ENCODE results near the gene NSMCE3. TPM values are rescaled to one million over a fixed set of nuclear protein-coding genes. Genes with fewer than 3 reads are reported as not detected.

Gene NSMCE3
- total RNA-seq, 2 experiments from 2014 or later: 46.1 to 46.9 TPM

DNA sequence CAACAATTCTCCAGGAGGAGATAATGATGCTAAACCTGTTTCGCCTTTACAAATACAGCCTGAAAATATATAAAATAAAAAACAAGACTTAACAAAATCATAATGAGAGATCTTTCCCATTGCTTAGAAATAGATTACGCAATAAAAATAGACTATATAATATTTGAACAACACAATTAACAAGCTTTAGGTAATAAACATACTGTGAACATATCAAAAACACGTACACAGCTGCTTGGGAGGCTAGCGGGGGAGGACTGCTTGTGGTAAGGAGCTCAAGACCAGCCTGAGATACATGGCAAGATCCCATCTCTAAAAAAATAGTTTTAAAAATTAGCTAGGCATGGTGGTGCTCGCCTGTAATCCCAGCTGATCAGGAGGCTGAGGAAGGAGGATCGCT is 8.7 kb downstream of the NSMCE3 start:
- Histone ChIP-seq H3K9me3 (ENCODE audit: control insufficient read depth in 1 of 2, insufficient read depth in 1 of 2, low read length in 2 of 2) (no peaks in the 10 kb centered on the region), H3K27me3 (ENCODE audit: control insufficient read depth in 1 of 2, insufficient read depth in 2 of 2, low read length in 2 of 2) (no peaks in the 10 kb centered on the region), H3K4me1 (ENCODE audit: insufficient read depth, low read length) (no peaks in the 10 kb centered on the region), H3K36me3 (ENCODE audit: insufficient read depth, low read length) (no peaks in the 10 kb centered on the region), H3K27ac (ENCODE audit: low read depth in 1 of 2, low read length in 2 of 2) (no peak overlapping the region), H3K4me3 (ENCODE audit: low read length) (no peak overlapping the region)
- Mint-ChIP-seq H3K36me3 (ENCODE audit: low read depth) (peaks cover 5% of the 10 kb centered on the region), H3K9me3 (no peaks in the 10 kb centered on the region), H3K4me3 (no peak overlapping the region), H3K4me1 (ENCODE audit: low read depth) (peaks cover 30% of the 10 kb centered on the region), H3K27ac (no peak overlapping the region), H3K27me3 (no peaks in the 10 kb centered on the region)
- CTCF ChIA-PET: interaction anchor here (1.5 kb wide), 1 partner anchor 10 kb away, joined by 3 read pairs; no protein-coding TSS in a partner anchor
- intact Hi-C loops (cut with DNase I, micrococcal nuclease): loop anchor here in 1 of 2 experiments (5.0 kb wide), 1 partner anchor 159 kb away; no protein-coding TSS in a partner anchor
- ATAC-seq (ENCODE audit: poor library complexity) (no peak), DNase-seq (no peak)
- POLR2A ChIA-PET: no interaction called here
- TF ChIP-seq, protein P1, sequence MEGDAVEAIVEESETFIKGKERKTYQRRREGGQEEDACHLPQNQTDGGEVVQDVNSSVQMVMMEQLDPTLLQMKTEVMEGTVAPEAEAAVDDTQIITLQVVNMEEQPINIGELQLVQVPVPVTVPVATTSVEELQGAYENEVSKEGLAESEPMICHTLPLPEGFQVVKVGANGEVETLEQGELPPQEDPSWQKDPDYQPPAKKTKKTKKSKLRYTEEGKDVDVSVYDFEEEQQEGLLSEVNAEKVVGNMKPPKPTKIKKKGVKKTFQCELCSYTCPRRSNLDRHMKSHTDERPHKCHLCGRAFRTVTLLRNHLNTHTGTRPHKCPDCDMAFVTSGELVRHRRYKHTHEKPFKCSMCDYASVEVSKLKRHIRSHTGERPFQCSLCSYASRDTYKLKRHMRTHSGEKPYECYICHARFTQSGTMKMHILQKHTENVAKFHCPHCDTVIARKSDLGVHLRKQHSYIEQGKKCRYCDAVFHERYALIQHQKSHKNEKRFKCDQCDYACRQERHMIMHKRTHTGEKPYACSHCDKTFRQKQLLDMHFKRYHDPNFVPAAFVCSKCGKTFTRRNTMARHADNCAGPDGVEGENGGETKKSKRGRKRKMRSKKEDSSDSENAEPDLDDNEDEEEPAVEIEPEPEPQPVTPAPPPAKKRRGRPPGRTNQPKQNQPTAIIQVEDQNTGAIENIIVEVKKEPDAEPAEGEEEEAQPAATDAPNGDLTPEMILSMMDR (IDR thresholded peaks at IDR 0.05): no peak

DNA sequence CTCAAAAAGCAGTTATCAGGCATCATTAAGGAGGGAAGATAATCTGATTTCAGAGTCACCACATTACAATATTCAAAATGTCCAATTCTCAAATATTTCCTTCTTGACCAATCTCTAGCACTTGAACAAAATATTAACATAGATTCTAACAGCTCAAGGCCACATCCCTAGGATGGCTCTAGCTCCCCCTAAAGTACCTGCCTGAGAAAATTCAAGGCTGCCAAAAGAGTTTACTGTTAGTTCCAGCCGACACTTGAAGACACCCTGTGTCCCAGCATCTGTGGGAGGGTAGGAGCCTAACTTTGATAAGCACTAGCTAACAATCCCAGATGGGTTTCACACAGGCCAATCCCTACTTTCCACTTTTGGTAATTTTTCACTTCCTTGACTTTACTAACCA is 10.4 kb downstream of the NSMCE3 start:
- no peak for DNase-seq
- ChIA-PET POLR2A (interaction anchor here (0.9 kb wide), 1 partner anchor 10 kb away, joined by 3 read pairs; the partner anchor contains the start of gene NSMCE3), CTCF (interaction anchor here (1.0 kb wide), 1 partner anchor 11 kb away, joined by 3 read pairs; no protein-coding TSS in a partner anchor)
- H3K27me3 Mint-ChIP-seq: peaks cover 5% of the 10 kb centered on the region
- Histone ChIP-seq H3K36me3 (ENCODE audit: insufficient read depth, low read length) (no peaks in the 10 kb centered on the region), H3K4me3 (ENCODE audit: low read length) (no peak overlapping the region), H3K9me3 (ENCODE audit: control insufficient read depth in 1 of 2, insufficient read depth in 1 of 2, low read length in 2 of 2) (peaks cover 0 to 5% of the 10 kb centered on the region in 2 experiments), H3K4me1 (ENCODE audit: insufficient read depth, low read length) (no peaks in the 10 kb centered on the region), H3K27ac (ENCODE audit: low read depth in 1 of 2, low read length in 2 of 2) (no peak overlapping the region), H3K27me3 (ENCODE audit: control insufficient read depth in 1 of 2, insufficient read depth in 2 of 2, low read length in 2 of 2) (no peaks in the 10 kb centered on the region)
- H3K4me1 Mint-ChIP-seq (ENCODE audit: low read depth): peaks cover 18% of the 10 kb centered on the region
- intact Hi-C loops (cut with DNase I, micrococcal nuclease): loop anchor here in 1 of 2 experiments (10.0 kb wide), 1 partner anchor 56 kb away; no protein-coding TSS in a partner anchor
- no peaks in the 10 kb centered on the region for H3K36me3 Mint-ChIP-seq (ENCODE audit: low read depth)
- TF ChIP-seq, protein P1 (IDR thresholded peaks at IDR 0.05): no peak
- no peak overlapping the region for H3K4me3 Mint-ChIP-seq
- no peaks in the 10 kb centered on the region for H3K9me3 Mint-ChIP-seq
- ATAC-seq (ENCODE audit: poor library complexity): no peak
- no peak overlapping the region for H3K27ac Mint-ChIP-seq

DNA sequence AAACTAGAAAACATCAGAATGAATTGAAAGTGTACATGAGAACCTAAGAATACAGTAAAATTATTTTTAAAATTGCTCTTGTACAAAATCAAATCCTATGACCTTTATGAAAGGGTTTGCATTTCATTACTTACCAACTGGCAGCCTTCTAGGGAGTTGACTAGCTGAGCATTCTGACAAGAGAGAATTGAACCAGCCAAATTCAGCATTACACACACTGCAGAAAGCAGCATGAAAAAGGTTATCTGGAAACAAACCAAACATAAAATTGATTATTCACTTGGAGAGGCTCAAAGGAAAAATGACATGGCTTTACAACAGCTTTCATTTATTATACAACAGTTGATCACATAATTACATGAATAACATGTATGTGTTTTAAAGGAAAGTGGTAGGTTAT is 17.4 kb downstream of the NSMCE3 start:
- peaks cover 11% of the 10 kb centered on the region for H3K27me3 Mint-ChIP-seq

More for the DNA sequence above, 17.4 kb downstream of the NSMCE3 start:
- TF ChIP-seq, protein P1 (IDR thresholded peaks at IDR 0.05): no peak
- no peak for DNase-seq
- ATAC-seq (ENCODE audit: poor library complexity): no peak
- intact Hi-C loops (cut with DNase I, micrococcal nuclease): loop anchor here in 1 of 2 experiments (10.0 kb wide), 1 partner anchor 63 kb away; no protein-coding TSS in a partner anchor
- ChIA-PET POLR2A (interaction anchor here (0.8 kb wide), 1 partner anchor 17 kb away, joined by 3 read pairs; no protein-coding TSS in a partner anchor), CTCF (interaction anchor here (0.6 kb wide), 1 partner anchor 721 kb away, joined by 3 read pairs; no protein-coding TSS in a partner anchor)
- no peaks in the 10 kb centered on the region for H3K9me3 Mint-ChIP-seq
- Histone ChIP-seq H3K36me3 (ENCODE audit: insufficient read depth, low read length) (no peaks in the 10 kb centered on the region), H3K4me1 (ENCODE audit: insufficient read depth, low read length) (no peaks in the 10 kb centered on the region), H3K4me3 (ENCODE audit: low read length) (no peak overlapping the region), H3K9me3 (ENCODE audit: control insufficient read depth in 1 of 2, insufficient read depth in 1 of 2, low read length in 2 of 2) (peaks cover 0 to 9% of the 10 kb centered on the region in 2 experiments), H3K27ac (ENCODE audit: low read depth in 1 of 2, low read length in 2 of 2) (no peak overlapping the region), H3K27me3 (ENCODE audit: control insufficient read depth in 1 of 2, insufficient read depth in 2 of 2, low read length in 2 of 2) (no peaks in the 10 kb centered on the region)
- H3K4me1 Mint-ChIP-seq (ENCODE audit: low read depth): no peaks in the 10 kb centered on the region
- H3K36me3 Mint-ChIP-seq (ENCODE audit: low read depth): no peaks in the 10 kb centered on the region
- H3K4me3 Mint-ChIP-seq: no peak overlapping the region
- no peak overlapping the region for H3K27ac Mint-ChIP-seq

Data from CD4-positive, alpha-beta T cell (primary cell).